WTC11 (cell line): ENCODE results near the gene TPT1.

Experiments
- ATF1 ChIP-seq: sonication (generic); formaldehyde crosslinking; IDR thresholded peaks from 2 replicates; pipeline ENCODE4 v1.8.1; 2023; ENCODE audit warnings: mild to moderate bottlenecking, moderate library complexity, missing genetic modification reagents
- CTCF ChIP-seq: fragments of 200-600 bp; IDR thresholded peaks from 2 replicates; pipeline ENCODE4 v1.8.0; 2022; ENCODE audit warnings: antibody characterized with exemption
- SP1 ChIP-seq: sonication (generic); formaldehyde crosslinking; conservative IDR thresholded peaks from 2 replicates; pipeline ENCODE4 v1.8.1; 2022; ENCODE audit warnings: missing genetic modification reagents
- USF2 ChIP-seq: sonication (generic); formaldehyde crosslinking; IDR thresholded peaks from 2 replicates; pipeline ENCODE4 v1.8.1; 2023; ENCODE audit warnings: mild to moderate bottlenecking, missing genetic modification reagents, moderate library complexity
- ZNF317 ChIP-seq: sonication (generic); formaldehyde crosslinking; IDR thresholded peaks from 2 replicates; pipeline ENCODE4 v1.8.1; 2023; ENCODE audit warnings: low read depth, mild to moderate bottlenecking, moderate library complexity, missing genetic modification reagents, borderline replicate concordance
- TF ChIP-seq, protein P1 (sequence below): sonication (generic); formaldehyde crosslinking; IDR thresholded peaks from 2 replicates; pipeline ENCODE4 v1.8.1; 2022; ENCODE audit warnings: mild to moderate bottlenecking, moderate library complexity, missing genetic modification reagents
- TF ChIP-seq, protein P2 (sequence below): sonication (generic); formaldehyde crosslinking; IDR thresholded peaks from 2 replicates; pipeline ENCODE4 v1.8.0; 2023; ENCODE audit warnings: missing genetic modification reagents

- no peak for TF ChIP-seq CTCF
- TF ChIP-seq ZNF317 (CRISPR knock-in tag): no peak
- TF ChIP-seq, protein P1, sequence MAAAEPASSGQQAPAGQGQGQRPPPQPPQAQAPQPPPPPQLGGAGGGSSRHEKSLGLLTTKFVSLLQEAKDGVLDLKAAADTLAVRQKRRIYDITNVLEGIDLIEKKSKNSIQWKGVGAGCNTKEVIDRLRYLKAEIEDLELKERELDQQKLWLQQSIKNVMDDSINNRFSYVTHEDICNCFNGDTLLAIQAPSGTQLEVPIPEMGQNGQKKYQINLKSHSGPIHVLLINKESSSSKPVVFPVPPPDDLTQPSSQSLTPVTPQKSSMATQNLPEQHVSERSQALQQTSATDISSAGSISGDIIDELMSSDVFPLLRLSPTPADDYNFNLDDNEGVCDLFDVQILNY: no peak
- TF ChIP-seq ATF1 (CRISPR knock-in tag): no peak
- TF ChIP-seq, protein P2, sequence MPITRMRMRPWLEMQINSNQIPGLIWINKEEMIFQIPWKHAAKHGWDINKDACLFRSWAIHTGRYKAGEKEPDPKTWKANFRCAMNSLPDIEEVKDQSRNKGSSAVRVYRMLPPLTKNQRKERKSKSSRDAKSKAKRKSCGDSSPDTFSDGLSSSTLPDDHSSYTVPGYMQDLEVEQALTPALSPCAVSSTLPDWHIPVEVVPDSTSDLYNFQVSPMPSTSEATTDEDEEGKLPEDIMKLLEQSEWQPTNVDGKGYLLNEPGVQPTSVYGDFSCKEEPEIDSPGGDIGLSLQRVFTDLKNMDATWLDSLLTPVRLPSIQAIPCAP (CRISPR knock-in tag): no peak
- TF ChIP-seq SP1 (CRISPR knock-in tag): no peak
- no peak for TF ChIP-seq USF2
Observed at GRCh38 chr13:45339867-45340266, 1.1 kb downstream of the TPT1 start.
